Astrocyte (in vitro differentiated cells and primary cell): ENCODE results near the gene DDX23. TPM values are rescaled to one million over a fixed set of nuclear protein-coding genes. Genes with fewer than 3 reads are reported as not detected.

Source experiments
- DNase-seq: peaks from one replicate; pipeline ENCODE4 v3.0.0-alpha.2; 2010; ENCODE audit warnings: low read depth
- FAIRE-seq: peaks from 2 replicates; lab custom pipeline; 2011; peaks lifted over from hg19 to GRCh38; lab: Jason Lieb, UNC
- H2AFZ ChIP-seq: 2 replicates; pipeline ENCODE4 v1.6.0; 2012; ENCODE audit warnings: low read depth, low read length, inconsistent platforms
- H3K27ac ChIP-seq: 2 replicates; pipeline ENCODE4 v1.5.1; 2011; ENCODE audit warnings: low read depth, low read length, inconsistent platforms
- H3K27me3 ChIP-seq: 2 replicates; pipeline ENCODE4 v1.6.0; 2011; ENCODE audit warnings: low read length, inconsistent platforms; ENCODE audit not compliant: insufficient read depth
- H3K36me3 ChIP-seq: 2 replicates; pipeline ENCODE4 v1.5.1; 2011; ENCODE audit warnings: low read length, inconsistent platforms; ENCODE audit not compliant: insufficient read depth
- H3K4me1 ChIP-seq: 2 replicates; pipeline ENCODE4 v1.5.1; 2011; ENCODE audit warnings: low read length, inconsistent platforms; ENCODE audit not compliant: insufficient read depth
- H3K4me2 ChIP-seq: 2 replicates; pipeline ENCODE4 v1.6.0; 2012; ENCODE audit warnings: low read length, inconsistent platforms
- H3K4me3 ChIP-seq: 2 replicates; pipeline ENCODE4 v1.5.1; 2011; ENCODE audit warnings: low read depth, mild to moderate bottlenecking, low read length, inconsistent platforms; ENCODE audit not compliant: insufficient read depth
- H3K79me2 ChIP-seq: 2 replicates; pipeline ENCODE4 v1.6.0; 2012; ENCODE audit warnings: mild to moderate bottlenecking, low read length, inconsistent platforms; ENCODE audit not compliant: insufficient read depth
- H3K9ac ChIP-seq: 2 replicates; pipeline ENCODE4 v1.6.0; 2012; ENCODE audit warnings: mild to moderate bottlenecking, low read length, inconsistent platforms
- H3K9me3 ChIP-seq: 2 replicates; pipeline ENCODE4 v1.5.1; 2012; ENCODE audit warnings: low read depth, mild to moderate bottlenecking, low read length, inconsistent platforms; ENCODE audit not compliant: insufficient read depth
- H4K20me1 ChIP-seq: 2 replicates; pipeline ENCODE4 v1.6.0; 2012; ENCODE audit warnings: low read length, inconsistent platforms; ENCODE audit not compliant: insufficient read depth
- H3K27ac Mint-ChIP-seq: one replicate; pipeline ENCODE4 v1.8.0; 2021; ENCODE audit warnings: mild to moderate bottlenecking, mixed read lengths; ENCODE audit not compliant: unreplicated experiment
- H3K27me3 Mint-ChIP-seq: one replicate; pipeline ENCODE4 v1.8.0; 2021; ENCODE audit warnings: low read depth, mixed read lengths; ENCODE audit not compliant: unreplicated experiment
- H3K36me3 Mint-ChIP-seq: one replicate; pipeline ENCODE4 v1.8.0; 2021; ENCODE audit warnings: low read depth, mixed read lengths; ENCODE audit not compliant: unreplicated experiment
- H3K4me1 Mint-ChIP-seq: one replicate; pipeline ENCODE4 v1.8.0; 2021; ENCODE audit warnings: low read depth, mixed read lengths; ENCODE audit not compliant: unreplicated experiment
- H3K4me3 Mint-ChIP-seq: one replicate; pipeline ENCODE4 v1.8.0; 2021; ENCODE audit warnings: mild to moderate bottlenecking, moderate library complexity, mixed read lengths; ENCODE audit not compliant: unreplicated experiment
- H3K9me3 Mint-ChIP-seq: one replicate; pipeline ENCODE4 v1.8.0; 2021; ENCODE audit warnings: mild to moderate bottlenecking, mixed read lengths; ENCODE audit not compliant: unreplicated experiment
- CTCF ChIP-seq: IDR thresholded peaks from 2 replicates; pipeline ENCODE4 v1.5.1; 2011; ENCODE audit warnings: low read depth, mild to moderate bottlenecking, inconsistent platforms, low read length, moderate library complexity; ENCODE audit not compliant: insufficient read depth
- EZH2 ChIP-seq: IDR thresholded peaks from 2 replicates; pipeline ENCODE4 v1.6.1; 2012; ENCODE audit warnings: mild to moderate bottlenecking, low read length, inconsistent platforms; ENCODE audit not compliant: insufficient read depth
- total RNA-seq: library from RNA; stranded (reverse); gene quantifications from 2 replicates; pipeline ENCODE4 v1.2.1, GENCODE V29; 2021

DDX23 gene
- total RNA-seq, 1 donor from 2014 or later = 77.1 TPM

- H2AFZ ChIP-seq = peak overlapping the region; percentile 96
- H3K27me3 Mint-ChIP-seq = peaks cover 5% of the 10 kb centered on the region
- FAIRE-seq (no peak), DNase-seq (peak; percentile 53)
- H3K4me2 ChIP-seq = peak overlapping the region; percentile 100
- peak overlapping the region; percentile 48 for H3K27ac ChIP-seq
- H3K9ac ChIP-seq = peak overlapping the region; percentile 91
- H3K9me3 ChIP-seq = no peaks in the 10 kb centered on the region
- TF ChIP-seq EZH2 (no peak), CTCF (no peak)
- no peaks in the 10 kb centered on the region for H3K27me3 ChIP-seq
- peaks cover 45% of the 10 kb centered on the region for H3K4me1 ChIP-seq
- H3K36me3 ChIP-seq = no peaks in the 10 kb centered on the region
- H3K36me3 Mint-ChIP-seq = no peaks in the 10 kb centered on the region
- peak overlapping the region; percentile 75 for H3K27ac Mint-ChIP-seq
- H3K4me3 ChIP-seq = peak overlapping the region; percentile 83
- H3K4me3 Mint-ChIP-seq = peak overlapping the region; percentile 95
- H3K79me2 ChIP-seq = peaks cover 21% of the 10 kb centered on the region
- H3K9me3 Mint-ChIP-seq = no peaks in the 10 kb centered on the region
- H3K4me1 Mint-ChIP-seq = peaks cover 27% of the 10 kb centered on the region
- peaks cover 9% of the 10 kb centered on the region for H4K20me1 ChIP-seq
Observed at GRCh38 chr12:48813465-48814261, 38.3 kb downstream of the DDX23 start.

DNA sequence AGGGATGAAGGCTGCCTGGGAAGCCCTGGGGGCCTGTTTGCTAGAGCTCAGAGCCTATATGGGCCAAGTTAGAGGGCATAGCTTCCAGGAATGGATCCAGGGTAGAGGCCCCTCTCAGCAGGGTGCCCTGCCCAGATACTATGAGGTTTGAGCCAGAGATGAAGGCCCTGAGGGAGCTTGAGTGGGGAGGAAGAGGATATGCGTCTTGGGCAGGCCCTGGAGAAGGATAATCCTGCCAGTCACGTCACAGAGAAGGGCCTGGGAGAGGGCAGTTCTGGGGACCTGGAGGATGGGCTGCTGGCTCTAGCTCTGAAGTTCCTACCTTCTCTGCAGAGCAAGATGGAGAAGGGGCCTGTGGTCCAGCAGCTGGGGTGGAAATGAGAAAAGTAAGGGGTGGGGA, 39.6 kb downstream of the DDX23 start:
- Histone ChIP-seq H3K4me1 (peaks cover 38% of the 10 kb centered on the region), H3K9me3 (no peaks in the 10 kb centered on the region), H3K27me3 (no peaks in the 10 kb centered on the region), H3K36me3 (no peaks in the 10 kb centered on the region), H3K4me2 (peak overlapping the region; percentile 81), H3K27ac (no peak overlapping the region), H3K79me2 (peaks cover 17% of the 10 kb centered on the region), H4K20me1 (peaks cover 9% of the 10 kb centered on the region), H3K4me3 (no peak overlapping the region), H2AFZ (no peak overlapping the region), H3K9ac (no peak overlapping the region)
- H3K36me3 Mint-ChIP-seq = no peaks in the 10 kb centered on the region
- TF ChIP-seq CTCF (no peak), EZH2 (no peak)
- H3K4me3 Mint-ChIP-seq = peak overlapping the region; percentile 73
- FAIRE-seq (no peak), DNase-seq (no peak)
- peaks cover 25% of the 10 kb centered on the region for H3K4me1 Mint-ChIP-seq
- peaks cover 5% of the 10 kb centered on the region for H3K27me3 Mint-ChIP-seq
- H3K27ac Mint-ChIP-seq = peak overlapping the region; percentile 34
- no peaks in the 10 kb centered on the region for H3K9me3 Mint-ChIP-seq
